ENCODE results near the gene AVPI1.

DNA sequence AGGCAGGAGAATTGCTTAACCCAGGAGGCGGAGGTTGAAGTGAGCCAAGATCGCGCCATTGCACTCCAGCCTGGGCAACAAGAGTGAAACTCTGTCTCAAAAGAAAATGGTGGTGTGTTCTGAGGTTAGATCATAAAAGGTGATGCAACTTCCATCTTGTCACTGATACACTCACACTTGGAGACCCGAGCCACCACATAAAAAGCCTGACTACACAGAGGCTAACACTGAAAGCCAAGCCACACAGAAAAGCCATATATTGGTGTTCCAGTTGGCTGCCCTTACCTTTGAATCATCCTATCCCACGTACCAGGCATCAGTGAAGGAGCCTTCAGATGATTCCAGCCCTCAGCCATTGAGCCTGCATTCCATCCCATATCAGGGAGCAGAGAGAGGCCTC lies 57.8 kb downstream of the AVPI1 start:
- TF ChIP-seq, protein P1, sequence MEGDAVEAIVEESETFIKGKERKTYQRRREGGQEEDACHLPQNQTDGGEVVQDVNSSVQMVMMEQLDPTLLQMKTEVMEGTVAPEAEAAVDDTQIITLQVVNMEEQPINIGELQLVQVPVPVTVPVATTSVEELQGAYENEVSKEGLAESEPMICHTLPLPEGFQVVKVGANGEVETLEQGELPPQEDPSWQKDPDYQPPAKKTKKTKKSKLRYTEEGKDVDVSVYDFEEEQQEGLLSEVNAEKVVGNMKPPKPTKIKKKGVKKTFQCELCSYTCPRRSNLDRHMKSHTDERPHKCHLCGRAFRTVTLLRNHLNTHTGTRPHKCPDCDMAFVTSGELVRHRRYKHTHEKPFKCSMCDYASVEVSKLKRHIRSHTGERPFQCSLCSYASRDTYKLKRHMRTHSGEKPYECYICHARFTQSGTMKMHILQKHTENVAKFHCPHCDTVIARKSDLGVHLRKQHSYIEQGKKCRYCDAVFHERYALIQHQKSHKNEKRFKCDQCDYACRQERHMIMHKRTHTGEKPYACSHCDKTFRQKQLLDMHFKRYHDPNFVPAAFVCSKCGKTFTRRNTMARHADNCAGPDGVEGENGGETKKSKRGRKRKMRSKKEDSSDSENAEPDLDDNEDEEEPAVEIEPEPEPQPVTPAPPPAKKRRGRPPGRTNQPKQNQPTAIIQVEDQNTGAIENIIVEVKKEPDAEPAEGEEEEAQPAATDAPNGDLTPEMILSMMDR (IDR thresholded peaks at IDR 0.05; ENCODE audit: low read depth, low read length) = no peak
- TF ChIP-seq EZH2phosphoT487 (IDR thresholded peaks at IDR 0.05; ENCODE audit: low read depth) = no peak

Data from OCI-LY3 (cell line).